HEK293T (cell line): Measurements from ENCODE around the gene ZNF324B.
"Not testable (repeated sequence)": the region's sequence is repeated elsewhere in the genome, so short reads cannot be mapped to it uniquely, and the experiment has no call there.

Source experiments
- CTCF ChIA-PET: fragments of 350-600 bp; formaldehyde crosslinking; extraction: SDS; loops from one replicate; lab custom pipeline; 2021; ENCODE audit warnings: antibody characterized with exemption, inconsistent platforms; lab: Yijun Ruan, JAX
- POLR2A ChIA-PET: fragments of 350-600 bp; formaldehyde crosslinking; extraction: SDS; loops from one replicate; lab custom pipeline; 2020; ENCODE audit warnings: antibody characterized with exemption, inconsistent platforms; lab: Yijun Ruan, JAX
- DNase-seq: peaks from one replicate; pipeline ENCODE4 v3.0.0; 2012; ENCODE audit warnings: mixed read lengths; ENCODE audit errors: extremely low spot score
- ARNT ChIP-seq: fragments of 450-650 bp; IDR thresholded peaks from 2 replicates; pipeline ENCODE4 v1.6.1; 2017; ENCODE audit warnings: mild to moderate bottlenecking
- BHLHE40 ChIP-seq: fragments of 450-650 bp; IDR thresholded peaks from 2 replicates; pipeline ENCODE4 v1.6.1; 2016; ENCODE audit warnings: mild to moderate bottlenecking, moderate library complexity, borderline replicate concordance
- CTBP1 ChIP-seq: fragments of 450-650 bp; IDR thresholded peaks from 2 replicates; pipeline ENCODE4 v1.6.1; 2016; ENCODE audit warnings: borderline replicate concordance
- ELF4 ChIP-seq: fragments of 450-650 bp; IDR thresholded peaks from 2 replicates; pipeline ENCODE4 v1.6.1; 2017; ENCODE audit warnings: antibody characterized with exemption
- FOXA1 ChIP-seq: fragments of 450-650 bp; IDR thresholded peaks from 2 replicates; pipeline ENCODE4 v1.6.1; 2016; ENCODE audit warnings: mild to moderate bottlenecking
- FOXK2 ChIP-seq: fragments of 450-650 bp; IDR thresholded peaks from 2 replicates; pipeline ENCODE4 v1.6.1; 2016; ENCODE audit warnings: mild to moderate bottlenecking
- FOXM1 ChIP-seq: fragments of 450-650 bp; IDR thresholded peaks from 2 replicates; pipeline ENCODE4 v1.6.1; 2017; ENCODE audit warnings: mild to moderate bottlenecking, borderline replicate concordance
- HDGF ChIP-seq: fragments of 450-650 bp; IDR thresholded peaks from 2 replicates; pipeline ENCODE4 v1.6.1; 2017; ENCODE audit warnings: antibody characterized with exemption, borderline replicate concordance
- L3MBTL2 ChIP-seq: fragments of 450-650 bp; conservative IDR thresholded peaks from 2 replicates; pipeline ENCODE4 v1.6.1; 2016; ENCODE audit warnings: mild to moderate bottlenecking
- LEF1 ChIP-seq: fragments of 450-650 bp; IDR thresholded peaks from 2 replicates; pipeline ENCODE4 v1.6.1; 2017; ENCODE audit warnings: mild to moderate bottlenecking, borderline replicate concordance
- NFRKB ChIP-seq: fragments of 450-650 bp; IDR thresholded peaks from 2 replicates; pipeline ENCODE4 v1.6.1; 2016; ENCODE audit warnings: mild to moderate bottlenecking, moderate library complexity
- PKNOX1 ChIP-seq: fragments of 450-650 bp; IDR thresholded peaks from 2 replicates; pipeline ENCODE4 v1.6.1; 2016
- SP1 ChIP-seq: fragments of 450-650 bp; IDR thresholded peaks from 2 replicates; pipeline ENCODE4 v1.6.1; 2017
- SUZ12 ChIP-seq: fragments of 450-650 bp; IDR thresholded peaks from 2 replicates; pipeline ENCODE4 v1.6.1; 2016; ENCODE audit warnings: mild to moderate bottlenecking
- TARDBP ChIP-seq: fragments of 450-650 bp; IDR thresholded peaks from 2 replicates; pipeline ENCODE4 v1.6.1; 2016
- ZNF384 ChIP-seq: fragments of 450-650 bp; IDR thresholded peaks from 2 replicates; pipeline ENCODE4 v1.6.1; 2016

The ZNF324B gene

GRCh38 chr19:58434217-58434616, 17.2 kb upstream of the ZNF324B start:
- TF ChIP-seq FOXA1 (no peak), CTBP1 (no peak), ZNF384 (no peak), SP1 (no peak), SUZ12 (no peak), HDGF (no peak), TARDBP (no peak), FOXM1 (no peak), BHLHE40 (no peak), ARNT (no peak), L3MBTL2 (no peak), ELF4 (no peak), FOXK2 (no peak), PKNOX1 (no peak), LEF1 (no peak)
- CTCF ChIA-PET = no interaction called here
- POLR2A ChIA-PET = interaction anchor here (1.5 kb wide), 1 partner anchor 26 kb away, joined by 4 read pairs; the partner anchor contains the start of gene ZNF584
- DNase-seq = no peak

- TF ChIP-seq SUZ12 = no peak
- TF ChIP-seq CTBP1 = no peak
- no peak for TF ChIP-seq ARNT
- no peak for TF ChIP-seq LEF1
- TF ChIP-seq SP1 = no peak
- no peak for TF ChIP-seq TARDBP
- no peak for TF ChIP-seq FOXM1
- ChIA-PET POLR2A (no interaction called here), CTCF (no interaction called here)
- DNase-seq = no peak
Measured at GRCh38 chr19:58439576-58440554, 11.6 kb upstream of the ZNF324B start, which contains the start of gene ZNF132. Gene ZNF132 (minus strand): TSS chr19:58440153. CDS start chr19:58439821, 332 bp downstream.

DNA sequence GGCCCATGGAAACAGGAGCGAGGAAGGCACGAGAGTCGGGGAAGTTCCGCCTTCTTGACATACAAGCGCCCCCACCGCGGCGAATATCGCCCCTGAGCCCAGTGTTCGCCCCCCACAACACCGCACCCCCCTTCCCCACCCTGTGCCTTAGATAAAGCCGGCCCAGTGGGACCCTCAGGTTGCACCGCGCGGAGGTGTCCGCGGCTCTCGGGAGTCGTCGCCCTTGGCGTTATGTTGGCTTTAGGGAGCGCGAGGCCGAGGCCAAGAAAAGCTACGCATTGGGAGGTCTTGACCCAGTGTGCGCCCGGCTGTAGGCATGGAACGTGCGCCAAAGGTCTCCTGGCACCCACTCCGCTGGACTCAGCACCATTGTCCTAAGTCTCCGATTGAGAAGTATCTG, 10.9 kb upstream of the ZNF324B start:
- POLR2A ChIA-PET = no interaction called here
- no peak for DNase-seq
- CTCF ChIA-PET = no interaction called here

GRCh38 chr19:58442986-58443385, 8.4 kb upstream of the ZNF324B start:
- POLR2A ChIA-PET = interaction anchor here (0.8 to 1.1 kb wide), 2 partner anchors 13 to 35 kb away, joined by 3 read pairs; partner anchors contain the start of gene ZNF584
- DNase-seq, CTCF ChIA-PET: not testable (repeated sequence)

More for the DNA sequence above, 10.9 kb upstream of the ZNF324B start:
- no peak for TF ChIP-seq PKNOX1
- no peak for TF ChIP-seq FOXM1
- no peak for TF ChIP-seq LEF1
- no peak for TF ChIP-seq BHLHE40
- no peak for TF ChIP-seq ARNT
- no peak for TF ChIP-seq FOXK2
- TF ChIP-seq FOXA1 = no peak
- no peak for TF ChIP-seq TARDBP
- no peak for TF ChIP-seq ELF4
- no peak for TF ChIP-seq CTBP1
- TF ChIP-seq ZNF384 = no peak
- TF ChIP-seq L3MBTL2 = no peak
- no peak for TF ChIP-seq HDGF
- TF ChIP-seq SP1 = no peak
- TF ChIP-seq SUZ12 = no peak
- TF ChIP-seq NFRKB = no peak

DNA sequence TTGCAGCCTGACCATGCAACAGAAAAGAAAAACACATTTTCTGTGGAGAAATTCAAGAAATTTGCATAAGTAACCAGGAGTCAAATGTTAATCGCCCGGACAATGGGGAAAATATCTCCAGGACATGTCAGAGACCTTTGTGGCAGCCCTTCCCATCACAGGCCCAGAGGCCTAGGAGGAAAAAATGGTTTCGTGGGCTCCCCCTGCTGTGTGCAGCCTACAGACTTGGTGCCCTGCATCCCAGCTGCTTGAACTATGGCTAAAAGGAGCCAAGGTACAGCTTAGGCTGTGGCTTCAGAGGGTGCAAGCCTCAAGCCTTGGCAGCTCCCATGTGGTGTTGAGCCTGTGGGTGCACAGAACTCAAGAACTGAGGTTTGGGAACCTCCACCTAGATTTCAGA, 2.6 kb upstream of the ZNF324B start:
- POLR2A ChIA-PET, DNase-seq, CTCF ChIA-PET: not testable (repeated sequence)

- POLR2A ChIA-PET = interaction anchor here (1.8 to 2.5 kb wide), 2 partner anchors 13 to 70 kb away, joined by 7 to 10 read pairs; partner anchors contain the start of gene ZBTB45
- CTCF ChIA-PET, DNase-seq: not testable (repeated sequence)
Measured at GRCh38 chr19:58449980-58450379, 1.4 kb upstream of the ZNF324B start.

DNA sequence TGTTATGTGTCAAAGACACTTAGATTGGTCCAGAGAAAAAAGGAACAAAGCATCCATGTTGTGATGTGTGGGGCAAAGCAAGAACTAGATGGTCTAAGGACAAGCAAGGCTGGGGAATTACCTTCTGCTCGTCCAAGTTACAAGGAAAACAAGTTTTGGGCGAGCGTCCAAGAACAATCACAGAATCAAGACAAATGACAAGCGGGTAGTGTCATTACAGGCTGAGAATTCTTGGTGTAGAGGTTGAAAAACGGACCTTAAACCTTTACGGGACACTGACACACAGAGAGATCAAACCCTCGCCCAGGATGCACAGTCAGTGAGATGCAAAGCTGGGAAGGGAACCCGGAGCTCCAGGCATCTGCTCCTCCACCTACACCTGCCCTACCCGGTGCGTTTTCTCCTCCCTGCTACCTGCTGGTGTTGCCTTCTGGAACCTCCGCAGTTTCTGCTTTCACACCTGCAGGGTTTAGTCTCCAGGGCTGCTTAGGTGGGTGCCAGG, 515 bp upstream of the ZNF324B start:
- POLR2A ChIA-PET = interaction anchor here (0.6 to 2.5 kb wide), 13 partner anchors 9 to 108 kb away, joined by 3 to 10 read pairs (median 4); partner anchors contain the start of genes ZBTB45, ZNF324, ZNF446 and ZNF584
- no peak for TF ChIP-seq ZNF384
- no peak for TF ChIP-seq ARNT
- no peak for TF ChIP-seq ELF4
- no peak for TF ChIP-seq LEF1
- no peak for TF ChIP-seq CTBP1
- no peak for TF ChIP-seq FOXA1
- no peak for TF ChIP-seq FOXK2
- TF ChIP-seq FOXM1 = no peak
- TF ChIP-seq PKNOX1 = no peak
- TF ChIP-seq HDGF = no peak
- TF ChIP-seq NFRKB = no peak
- TF ChIP-seq SUZ12 = no peak
- no peak for TF ChIP-seq TARDBP
- TF ChIP-seq L3MBTL2 = no peak
- no peak for DNase-seq
- CTCF ChIA-PET = no interaction called here
